Measurements from ENCODE around the gene SLC12A1.

The SLC12A1 gene

DNA sequence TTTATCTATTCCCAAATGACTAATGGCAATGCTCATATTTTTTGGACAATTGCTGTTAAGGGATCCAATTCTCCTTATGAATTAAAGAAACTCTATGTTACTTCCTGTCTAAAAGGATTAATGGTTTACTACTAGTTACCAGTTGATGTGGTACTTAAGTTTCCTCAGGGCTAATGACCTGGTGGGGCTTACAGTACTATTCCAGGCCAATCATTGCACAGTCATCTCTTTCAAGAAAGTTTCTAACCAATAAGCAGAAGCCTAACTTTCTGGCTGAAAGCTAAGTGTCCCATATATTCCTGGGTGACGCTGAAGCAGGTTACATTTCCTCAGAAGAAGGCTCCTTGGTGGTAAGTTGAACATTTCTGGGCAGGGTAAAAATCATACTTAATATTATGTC, at the start of gene SLC12A1:
TSS of gene SLC12A1 (plus strand) at position 322 of the 400 bp plus-strand sequence. CDS start 1,418 bp downstream, outside the sequence.
- DNase-seq = no peak

DNA sequence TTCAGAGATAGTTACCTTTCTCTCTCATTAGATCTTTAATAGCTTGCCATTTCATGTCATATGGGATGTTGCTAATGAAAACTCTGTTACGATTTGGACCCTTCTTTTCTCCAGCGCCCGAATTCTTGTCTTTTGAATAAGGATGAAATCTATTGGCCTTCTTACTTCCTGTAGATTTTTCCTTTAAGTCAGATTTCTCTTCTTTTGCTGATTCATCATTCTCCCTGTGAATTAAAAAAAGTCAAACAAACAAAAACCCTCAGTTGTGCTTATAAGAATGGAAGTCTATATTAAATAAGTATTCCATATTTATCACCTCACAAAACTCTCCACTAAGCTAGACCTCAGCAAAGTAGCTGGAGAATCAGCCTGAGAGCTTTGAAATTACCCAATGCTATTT, 37.5 kb upstream of the SLC12A1 start:
- no peak for DNase-seq

DNA sequence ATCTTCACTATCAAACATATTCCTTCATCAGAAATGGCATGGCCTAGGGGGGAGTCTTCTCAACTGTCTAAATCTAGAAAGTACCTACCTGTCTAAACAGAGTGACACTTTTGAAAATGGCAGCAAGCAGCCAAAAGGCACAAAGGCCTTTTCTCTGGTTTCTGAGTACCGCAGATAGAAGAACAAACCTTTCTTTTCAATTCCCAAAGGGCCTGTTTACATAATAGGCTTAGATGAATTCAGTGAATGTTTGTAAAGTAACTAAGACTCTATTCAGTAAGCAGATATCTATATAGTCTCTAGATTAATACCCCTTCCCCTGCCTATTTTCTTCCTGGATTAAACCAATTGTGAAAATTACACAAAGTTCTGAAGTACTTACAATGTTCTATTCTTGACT, 35.1 kb upstream of the SLC12A1 start:
- peak; percentile 67 for DNase-seq

DNA sequence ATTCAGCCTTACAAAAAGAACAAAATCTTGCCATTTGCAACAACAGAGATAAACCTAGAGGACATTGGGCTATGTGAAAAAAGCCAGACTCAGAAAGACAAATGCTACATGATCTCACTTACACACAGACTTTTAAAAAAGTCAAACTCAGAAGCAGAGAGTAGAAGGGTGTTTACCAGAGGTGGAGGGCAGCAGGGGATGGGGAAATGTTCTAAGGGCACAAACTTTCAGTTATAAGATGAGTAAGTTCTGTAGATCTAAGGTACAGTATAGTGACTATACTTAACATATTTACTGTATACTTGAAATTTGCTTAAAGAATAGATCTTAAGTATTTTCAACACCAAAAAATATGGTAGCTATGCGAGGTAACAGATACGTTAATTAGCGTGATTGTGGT, 31.0 kb upstream of the SLC12A1 start:
- no peak for DNase-seq

DNA sequence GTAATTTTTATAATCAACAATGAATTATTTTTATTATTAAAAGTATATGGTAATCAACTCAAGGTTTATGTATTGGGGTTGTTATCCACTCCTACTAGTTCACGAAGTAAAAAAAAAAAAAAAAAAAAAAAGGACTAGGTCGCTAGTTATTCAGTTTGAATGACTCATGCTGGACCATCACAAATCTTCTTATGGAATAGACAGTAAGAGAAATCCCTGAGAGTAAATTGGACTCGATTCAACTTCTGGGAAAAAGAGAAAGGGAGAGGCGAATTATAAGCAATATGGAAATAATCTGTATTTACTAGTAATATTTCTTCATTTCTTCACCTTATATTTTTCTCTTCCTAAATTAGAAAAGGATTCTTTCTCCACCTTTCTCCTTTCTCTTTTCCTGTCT, 30.0 kb upstream of the SLC12A1 start:
- DNase-seq = no peak

DNA sequence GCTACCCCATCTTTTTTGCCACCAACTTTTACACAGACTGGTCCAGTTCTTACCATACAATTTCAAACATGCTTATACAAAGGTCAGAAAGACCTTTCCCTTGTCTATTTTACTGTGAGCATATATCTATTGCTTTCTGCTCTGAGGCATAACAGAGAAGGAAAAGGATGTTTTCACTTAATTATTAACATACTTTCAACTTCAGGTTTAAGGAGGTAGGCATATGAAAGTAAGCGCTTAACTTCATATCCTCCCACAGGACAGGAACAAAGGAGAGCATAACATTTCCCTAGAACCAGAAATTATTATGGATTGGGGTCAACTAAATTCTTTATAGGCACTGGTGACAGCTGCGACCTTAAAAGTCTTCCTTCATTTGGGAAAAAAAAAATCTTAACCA, 29.1 kb upstream of the SLC12A1 start:
- no peak for DNase-seq

DNA sequence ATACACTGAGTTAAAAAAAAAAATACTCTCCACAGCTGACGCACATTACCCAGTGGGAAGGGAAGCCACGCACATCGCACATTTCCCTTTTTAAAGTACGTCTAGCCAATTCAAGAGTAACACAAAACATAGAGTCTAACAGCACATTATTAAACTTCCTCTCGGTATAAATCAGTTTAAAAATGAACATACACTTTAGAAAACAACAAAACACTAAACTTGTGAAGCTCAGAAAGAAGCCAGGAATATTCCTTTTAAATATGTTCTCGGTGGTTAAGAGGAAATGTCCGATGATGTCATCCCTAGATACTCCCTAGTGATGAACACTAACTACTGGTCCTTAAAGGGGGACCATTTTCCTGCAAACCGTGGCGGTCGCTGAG, 28.7 kb upstream of the SLC12A1 start:
- DNase-seq = no peak

DNA sequence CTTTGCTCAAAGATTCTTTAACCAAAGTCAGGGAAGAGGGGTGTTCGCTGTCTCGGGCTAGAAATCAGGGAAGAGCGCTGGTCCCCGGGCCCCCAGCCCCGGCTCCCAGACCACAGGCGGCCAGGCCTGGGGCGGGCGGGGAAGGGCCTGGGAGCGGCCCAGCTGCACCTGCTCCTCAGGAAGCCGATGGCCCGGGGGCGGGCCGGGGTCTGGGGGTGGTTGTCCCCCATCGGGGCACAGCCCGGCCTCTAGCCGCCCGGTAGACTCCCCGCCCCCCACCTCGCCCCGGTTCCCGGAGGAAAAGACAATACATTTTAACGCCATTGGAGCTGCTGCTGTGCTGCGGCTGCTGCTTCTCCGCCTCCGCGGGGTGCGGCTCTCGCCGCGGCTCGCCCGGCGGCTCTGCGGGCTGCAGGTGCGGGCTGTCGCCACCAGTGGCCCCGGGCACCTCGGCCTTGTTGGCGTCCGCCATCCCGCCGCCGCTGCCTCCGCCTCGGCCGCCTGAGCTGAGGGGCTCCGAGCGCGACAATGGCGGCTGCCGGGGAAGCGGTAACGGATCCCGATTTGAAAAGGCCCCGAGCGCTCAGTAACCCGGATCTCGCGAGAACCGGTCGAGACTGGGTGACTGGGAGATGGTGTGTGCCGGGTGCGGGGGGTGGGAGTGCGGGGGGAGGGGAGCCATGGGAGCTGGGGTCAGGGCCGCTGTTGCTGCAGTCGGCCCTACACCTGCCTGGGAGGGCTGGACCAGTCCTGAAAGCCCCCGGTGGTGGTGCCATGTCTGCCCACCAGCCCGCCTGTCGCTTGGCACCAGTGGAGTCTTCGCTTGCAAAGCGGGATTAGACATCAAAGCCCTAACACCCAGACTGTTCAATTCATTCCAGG, 28.1 kb upstream of the SLC12A1 start, which contains the start of gene MYEF2:
TSS of gene MYEF2 (minus strand) at position 530 of the 882 bp plus-strand sequence. CDS start at position 472, 58 bp downstream.
- DNase-seq = peak; percentile 79

DNA sequence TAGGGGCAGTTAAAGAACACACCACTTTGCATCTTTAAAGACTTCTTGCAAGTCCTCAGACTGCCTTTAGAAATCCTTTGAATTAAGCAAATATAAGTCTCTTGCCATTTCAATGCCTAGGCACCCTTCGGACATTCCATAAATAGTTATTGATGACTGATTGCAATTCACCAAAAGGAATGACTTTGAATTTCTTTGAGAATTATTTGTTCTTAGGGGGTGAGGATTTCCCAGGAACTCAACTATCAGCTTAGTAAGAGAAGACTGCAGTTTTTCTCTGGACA, 27.5 kb upstream of the SLC12A1 start:
- DNase-seq = no peak

DNA sequence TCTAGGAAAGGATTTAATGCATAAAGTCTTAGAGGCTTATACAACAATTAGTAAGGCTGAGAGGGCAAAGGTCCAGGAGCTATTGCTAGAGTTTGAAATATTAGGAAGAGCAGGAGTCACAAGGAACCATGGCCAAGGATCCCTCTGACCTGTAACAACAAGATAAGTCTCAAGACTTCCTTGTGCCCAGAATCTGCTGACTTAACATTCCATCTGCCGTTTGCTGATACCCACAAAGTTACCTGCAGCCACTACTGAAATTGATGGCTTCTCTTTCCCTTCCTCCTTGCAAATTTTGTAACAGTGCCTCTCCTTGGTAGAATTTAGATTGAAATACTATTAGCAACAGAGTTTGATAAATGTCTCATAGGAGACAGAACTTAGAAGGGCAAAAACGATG, 23.4 kb upstream of the SLC12A1 start:
- DNase-seq = no peak

DNA sequence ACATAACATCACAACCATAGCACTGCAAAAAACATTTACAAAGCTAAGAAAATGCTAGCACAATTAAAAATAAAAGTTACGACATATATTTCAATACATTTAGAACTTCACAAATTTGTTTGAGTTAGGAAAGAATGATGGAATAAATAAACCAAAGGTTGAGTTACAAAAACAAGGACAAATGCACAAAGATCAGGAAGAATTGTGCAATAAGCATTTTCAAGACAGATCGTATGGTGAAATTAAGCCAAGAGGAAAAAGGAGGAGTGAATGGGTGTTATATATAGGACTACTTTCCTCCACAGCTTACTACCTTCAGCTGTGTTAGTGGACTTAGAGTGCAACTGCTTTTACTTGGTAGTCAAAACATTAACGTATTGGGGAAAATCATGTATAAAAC, 20.6 kb upstream of the SLC12A1 start:
- no peak for DNase-seq

DNA sequence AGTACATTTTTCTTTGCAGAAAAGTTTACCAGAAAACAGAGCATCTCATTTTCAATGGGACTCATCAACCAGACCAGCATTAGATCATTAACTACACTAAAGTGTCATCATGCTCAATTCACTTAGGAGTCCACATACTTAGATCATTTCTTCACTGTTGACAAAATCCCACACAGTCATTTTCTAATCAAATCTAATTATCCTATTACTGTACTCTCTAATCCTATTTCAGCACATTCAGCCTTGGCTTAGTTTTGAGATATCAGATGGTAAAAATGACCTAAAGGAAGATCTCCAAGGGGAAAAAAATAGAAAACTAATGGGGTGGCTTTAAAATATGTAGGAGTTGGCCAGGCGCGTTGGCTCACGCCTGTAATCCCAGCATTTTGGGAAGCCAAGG, 19.8 kb upstream of the SLC12A1 start:
- DNase-seq = no peak

DNA sequence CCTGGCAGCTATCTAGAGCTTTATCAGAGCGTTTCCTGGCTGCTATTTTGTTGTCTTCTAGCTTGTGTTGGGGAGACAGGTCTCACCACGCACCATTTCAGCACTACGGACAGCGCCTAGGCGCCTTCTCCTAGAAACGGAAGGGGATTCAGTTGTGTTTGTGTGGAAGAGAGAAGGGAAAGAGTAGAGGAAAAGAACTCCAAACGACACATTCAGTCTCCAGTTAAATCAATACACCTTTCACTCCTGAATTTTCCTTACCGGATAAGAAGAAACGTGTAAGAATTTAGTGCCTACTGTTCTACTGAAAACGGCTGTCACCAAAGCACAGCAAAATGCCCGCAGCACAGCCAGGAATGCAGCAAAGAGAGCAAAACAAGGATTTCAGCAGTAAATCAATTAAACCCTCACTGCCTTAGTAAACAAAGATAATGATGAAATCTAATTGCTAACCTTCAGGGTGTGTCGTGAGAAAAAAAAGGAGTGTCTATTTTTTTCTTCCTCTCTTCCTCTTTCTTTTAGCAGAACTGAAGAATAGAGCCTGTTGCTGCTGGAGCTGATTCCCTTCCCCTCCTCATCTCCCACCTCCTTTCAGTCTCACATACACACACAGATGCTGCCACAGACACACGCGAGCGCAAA, 15.0 kb upstream of the SLC12A1 start:
- DNase-seq = no peak

DNA sequence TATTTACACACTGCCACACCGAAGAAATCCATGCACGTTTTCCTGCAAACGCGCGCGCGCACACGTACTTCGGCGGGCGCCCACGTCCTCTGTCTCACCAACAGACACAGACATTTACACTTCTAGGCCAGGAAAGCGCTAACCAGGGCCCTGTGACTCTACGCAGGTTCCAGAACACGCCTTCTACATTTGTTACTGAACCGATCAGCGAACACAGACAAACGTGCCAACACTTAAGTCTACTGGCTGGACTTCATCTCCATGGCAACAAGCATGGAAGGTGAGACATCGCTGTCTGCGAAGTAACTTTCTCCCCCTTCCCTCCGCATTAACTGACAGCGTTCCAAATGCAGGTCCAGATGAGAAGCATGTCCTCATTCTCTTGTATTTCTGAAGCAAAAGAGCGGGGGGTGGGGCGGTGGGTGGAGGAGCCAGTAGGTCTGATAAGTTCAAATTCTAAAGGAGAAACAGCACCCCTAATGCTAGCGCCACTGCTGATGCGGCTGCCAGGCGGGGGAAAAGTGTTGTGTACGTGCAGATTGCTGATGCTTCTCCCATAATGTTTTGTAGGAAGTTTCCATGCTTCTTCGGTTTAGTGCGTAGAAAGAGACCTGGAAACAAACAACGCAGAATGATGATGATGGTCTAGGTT, 14.4 kb upstream of the SLC12A1 start, which contains the start of gene CTXN2:
TSS of gene CTXN2 (plus strand) at position 92 of the 652 bp plus-strand sequence. CDS start 9,636 bp downstream, outside the sequence.
- DNase-seq = peak; percentile 29

DNA sequence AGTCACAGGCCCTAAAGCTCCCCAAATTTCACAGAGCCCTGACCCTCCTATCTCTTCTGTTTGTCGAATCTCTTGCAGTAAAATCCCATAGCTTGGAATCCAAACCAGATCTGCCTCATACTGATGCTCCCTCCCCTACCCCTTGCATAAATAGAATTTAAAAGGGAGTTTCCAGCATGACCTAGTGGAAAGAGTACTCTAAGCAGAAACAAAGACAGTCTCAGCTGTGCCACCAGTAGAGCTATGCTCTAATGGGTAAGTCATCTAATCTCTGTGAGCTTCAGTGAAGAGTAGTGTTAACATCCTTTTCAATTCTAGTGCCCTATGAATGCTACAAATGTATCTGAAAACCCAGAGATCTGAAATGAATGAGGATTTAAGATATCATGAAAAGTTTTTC, 4.0 kb upstream of the SLC12A1 start:
- DNase-seq = no peak

DNA sequence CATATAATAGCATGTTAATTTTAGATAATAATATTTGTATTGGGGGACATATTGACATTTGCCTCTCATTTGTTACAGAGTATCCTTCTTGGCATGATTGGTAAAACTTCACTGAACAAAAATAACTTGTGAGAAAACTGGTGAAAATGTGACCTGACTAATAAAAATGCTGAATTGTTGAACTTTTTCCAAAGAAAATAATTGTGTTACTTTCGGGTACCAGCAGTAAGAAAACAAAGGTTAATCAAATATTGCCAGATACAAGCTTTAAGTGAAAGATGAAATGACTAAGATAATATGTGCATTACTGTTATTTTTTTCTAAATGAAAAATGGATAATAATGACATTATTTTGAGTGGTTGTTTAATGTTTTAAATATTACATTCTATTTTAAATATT, 15.2 kb downstream of the SLC12A1 start:
- no peak for DNase-seq

DNA sequence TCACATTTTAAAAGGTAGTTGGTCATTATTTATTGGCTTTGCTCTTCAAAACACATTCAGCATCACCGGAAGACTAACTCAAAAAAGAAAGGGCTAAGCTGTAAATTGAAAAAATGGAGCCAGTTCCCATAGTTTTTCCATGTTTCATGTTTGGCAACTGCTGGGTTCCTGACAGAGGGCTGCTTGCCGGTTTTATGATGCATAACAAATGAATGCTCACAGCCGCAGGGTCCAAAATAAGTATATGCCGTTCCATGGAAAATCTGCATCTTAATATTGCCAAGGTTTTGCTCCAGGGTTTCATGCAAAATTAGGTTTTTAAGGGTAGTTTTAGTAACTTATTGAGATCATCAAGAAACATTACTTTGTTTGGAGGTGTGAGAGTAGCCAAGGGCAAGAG, 15.8 kb downstream of the SLC12A1 start:
- peak; percentile 84 for DNase-seq

DNA sequence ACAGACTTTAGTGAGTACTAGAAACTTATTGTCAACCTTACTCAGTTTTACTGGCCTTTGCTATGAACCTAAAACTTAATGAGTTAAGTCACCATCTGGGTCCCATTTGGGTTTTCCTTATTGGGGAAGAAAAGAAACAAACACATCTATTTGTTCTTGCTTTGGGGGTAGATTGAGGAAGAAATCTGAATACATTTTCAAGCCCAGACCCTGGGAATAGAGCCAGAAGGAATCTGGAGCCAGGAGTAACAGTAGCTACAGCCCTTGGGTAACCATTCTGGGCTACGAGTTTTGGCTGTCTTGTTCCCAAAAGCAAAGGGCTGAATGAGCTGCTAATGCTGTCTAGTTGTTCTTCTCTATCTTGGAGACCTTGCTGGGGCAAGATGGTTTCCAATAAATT, 16.5 kb downstream of the SLC12A1 start:
- no peak for DNase-seq

DNA sequence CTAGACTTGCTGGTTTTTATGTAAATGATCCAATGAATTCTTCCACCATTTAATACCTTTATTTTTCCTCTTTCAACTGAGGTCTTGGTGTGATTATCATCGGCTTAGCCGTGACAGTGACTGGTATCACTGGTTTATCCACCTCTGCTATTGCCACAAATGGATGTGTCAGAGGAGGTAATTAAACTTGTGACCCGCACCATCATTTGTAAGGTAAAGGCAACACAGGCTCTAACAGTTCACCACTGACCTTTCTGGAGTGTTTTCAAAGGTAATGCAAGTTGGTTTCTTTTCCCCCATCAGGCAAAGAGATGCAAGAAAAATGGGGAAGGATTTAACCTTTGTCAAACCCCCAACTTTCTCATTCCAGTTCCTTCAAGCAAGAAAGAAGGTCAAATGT, 19.7 kb downstream of the SLC12A1 start:
- DNase-seq = no peak

DNA sequence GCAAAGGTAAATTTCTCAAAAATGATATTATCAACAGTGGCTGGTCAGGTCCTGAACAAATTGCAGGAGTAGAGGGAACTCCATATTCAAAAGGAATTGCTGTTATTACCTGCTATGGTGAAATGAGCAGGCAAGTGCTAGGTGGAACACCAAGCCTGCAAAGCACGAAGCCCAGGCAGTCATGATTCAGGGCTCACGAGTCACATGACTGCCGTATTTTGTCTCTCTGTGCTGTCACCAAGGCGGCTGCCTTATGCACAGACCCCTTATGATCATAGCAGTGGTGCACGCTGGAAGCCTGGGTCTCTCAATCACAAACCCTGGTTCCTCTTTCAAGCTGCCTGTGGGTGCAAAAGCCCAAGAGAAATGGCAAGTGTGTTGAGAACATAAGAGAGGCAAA, 24.4 kb downstream of the SLC12A1 start:
- no peak for DNase-seq

DNA sequence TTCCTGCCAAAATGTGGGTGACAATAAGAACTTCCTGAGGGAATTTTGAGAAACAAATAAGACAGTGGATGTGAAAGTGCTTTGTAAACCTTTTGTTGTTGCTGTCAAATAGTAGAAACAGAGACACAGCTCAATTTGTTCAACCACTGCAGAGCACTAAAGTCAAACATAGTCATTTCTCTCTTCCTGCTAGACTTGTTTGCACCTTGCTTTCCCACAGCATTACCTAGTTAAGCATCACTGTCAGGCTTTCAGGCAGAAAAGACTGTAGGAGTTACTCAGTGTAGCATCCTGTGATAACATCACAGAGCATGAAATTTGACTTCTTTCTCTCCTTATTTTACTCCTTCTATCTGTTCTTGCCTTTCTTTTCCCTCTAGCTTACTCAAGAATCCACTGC, 27.1 kb downstream of the SLC12A1 start:
- no peak for DNase-seq

DNA sequence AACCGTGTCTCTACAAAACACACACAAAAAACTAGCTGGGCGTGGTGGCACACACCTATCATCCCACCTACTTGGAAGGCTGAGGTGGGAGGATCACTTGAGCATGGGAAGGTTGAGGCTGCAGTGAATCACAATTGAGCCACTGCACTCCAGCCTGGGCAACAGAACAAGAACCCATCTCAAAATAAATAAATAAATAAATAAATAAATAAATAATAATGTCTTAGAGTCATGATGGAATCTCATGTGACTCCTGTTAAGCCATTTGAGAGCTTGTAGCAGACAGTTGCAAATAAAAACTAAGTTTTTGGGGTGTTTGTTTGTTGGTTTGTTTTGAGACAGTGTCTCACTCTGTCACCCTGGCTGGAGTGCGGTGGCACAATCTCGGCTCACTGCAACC, 33.2 kb downstream of the SLC12A1 start:
- DNase-seq = no peak

DNA sequence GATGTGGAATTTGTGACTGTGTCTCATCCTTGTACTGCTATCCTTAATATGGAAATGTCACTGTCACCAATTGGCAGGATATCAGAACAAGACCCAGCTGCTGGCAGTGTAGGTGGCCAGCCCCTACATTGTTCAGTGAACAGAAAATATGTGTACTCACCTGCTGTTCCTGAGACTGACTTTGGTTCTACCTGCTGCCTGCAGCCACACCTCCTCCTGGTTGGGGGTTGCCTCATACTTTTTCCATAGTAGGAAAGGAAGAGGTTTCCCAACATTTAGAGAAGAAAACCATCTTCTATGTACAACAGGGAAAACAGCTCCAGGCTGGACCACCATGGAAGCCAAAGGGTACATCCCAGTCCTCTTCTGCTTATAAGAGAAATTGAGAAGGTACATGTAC, 35.9 kb downstream of the SLC12A1 start:
- peak; percentile 69 for DNase-seq

DNA sequence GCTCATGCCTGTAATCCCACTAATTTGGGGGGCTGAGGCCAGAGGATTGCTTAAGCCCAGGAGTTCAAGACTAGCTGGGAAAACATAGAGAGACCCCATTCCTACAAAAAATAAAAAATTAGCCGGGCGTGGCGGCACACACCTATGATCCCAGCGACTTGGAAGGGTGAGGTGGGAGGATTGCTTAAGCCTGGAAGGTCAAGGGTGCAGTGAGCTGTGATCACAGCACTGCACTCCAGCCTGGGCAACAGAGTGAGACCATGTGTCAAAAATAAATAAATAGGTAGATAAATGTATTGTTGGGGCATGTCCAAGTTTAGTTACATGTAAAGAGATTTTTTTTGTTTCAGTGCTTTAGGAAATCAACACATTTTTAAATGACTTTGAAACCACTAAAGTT, 36.4 kb downstream of the SLC12A1 start:
- no peak for DNase-seq

All from NCI-H345 (cell line).